ENCODE data around the gene HAVCR1. TPM values are rescaled to one million over a fixed set of nuclear protein-coding genes. Genes with fewer than 3 reads are reported as not detected.
"Not testable (repeated sequence)": the region's sequence is repeated elsewhere in the genome, so short reads cannot be mapped to it uniquely, and the experiment has no call there.

The HAVCR1 gene
- total RNA-seq, 1 donor from 2014 or later: 0.17 TPM

GRCh38 chr5:157020002-157020401 lies 38.9 kb downstream of the HAVCR1 start:
- ATAC-seq (no peak), DNase-seq (no peak)
- intact Hi-C loops (cut with micrococcal nuclease): no loop called here

DNA sequence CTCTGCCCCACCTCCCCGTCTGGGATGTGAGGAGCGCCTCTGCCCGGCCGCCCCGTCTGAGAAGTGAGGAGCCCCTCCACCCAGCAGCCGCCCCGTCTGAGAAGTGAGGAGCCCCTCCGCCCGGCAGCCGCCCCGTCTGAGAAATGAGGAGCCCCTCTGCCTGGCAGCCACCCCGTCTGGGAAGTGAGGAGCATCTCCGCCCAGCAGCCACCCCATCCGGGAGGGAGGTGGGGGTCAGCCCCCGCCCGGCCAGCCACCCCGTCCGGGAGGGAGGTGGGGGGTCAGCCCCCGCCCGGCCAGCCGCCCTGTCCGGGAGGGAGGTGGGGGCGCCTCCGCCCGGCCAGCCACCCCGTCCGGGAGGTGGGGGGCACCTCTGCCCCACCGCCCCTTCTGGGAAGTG lies 44.8 kb downstream of the HAVCR1 start:
- DNase-seq; intact Hi-C loops (cut with micrococcal nuclease); ATAC-seq: not testable (repeated sequence)

- ATAC-seq: no peak
- intact Hi-C loops (cut with micrococcal nuclease): no loop called here
- DNase-seq: no peak
Measured at GRCh38 chr5:157006262-157006661, 52.7 kb downstream of the HAVCR1 start.

DNA sequence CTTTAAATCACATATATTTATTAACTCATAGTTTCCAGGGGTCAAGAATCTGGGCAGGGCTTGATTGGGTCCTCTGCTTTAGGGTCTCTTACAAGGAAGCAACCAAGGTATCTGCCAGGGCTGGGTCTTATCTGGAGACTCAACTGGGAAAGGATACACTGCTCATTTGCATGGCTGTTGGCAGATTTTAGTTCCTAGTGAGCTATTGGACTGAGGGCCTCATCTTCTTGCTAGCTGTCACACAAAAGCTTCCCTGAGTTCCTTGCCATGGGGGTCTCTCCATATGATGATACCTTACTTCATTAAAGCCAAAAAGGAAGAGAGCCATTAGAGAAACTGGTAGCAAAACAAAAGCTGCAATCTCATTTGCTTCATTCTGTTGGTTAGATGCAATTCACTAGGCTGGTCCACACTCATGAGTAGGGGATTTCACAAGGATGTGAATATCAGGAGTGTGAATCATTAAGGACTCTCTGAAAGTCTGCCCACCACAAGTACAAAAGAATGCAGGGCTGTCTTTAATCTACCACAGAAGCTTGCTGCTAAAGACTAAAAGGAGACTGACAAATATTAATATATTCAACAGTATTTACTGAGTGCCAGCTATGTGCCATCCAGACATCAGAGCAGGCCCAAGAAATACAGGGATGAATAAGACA lies 53.9 kb downstream of the HAVCR1 start:
- no peak for ATAC-seq
- no peak for DNase-seq
- intact Hi-C loops (cut with micrococcal nuclease): no loop called here

- ATAC-seq (no peak), DNase-seq (peak; percentile 25)
- intact Hi-C loops (cut with micrococcal nuclease): no loop called here
Measured at GRCh38 chr5:156991714-156992113, 67.2 kb downstream of the HAVCR1 start.

- ATAC-seq: no peak
- intact Hi-C loops (cut with micrococcal nuclease): no loop called here
- no peak for DNase-seq
Measured at GRCh38 chr5:156984064-156984463, 74.9 kb downstream of the HAVCR1 start.

- no peak for ATAC-seq
- DNase-seq: no peak
- intact Hi-C loops (cut with micrococcal nuclease): no loop called here
Measured at GRCh38 chr5:156981481-156981880, 77.4 kb downstream of the HAVCR1 start.

Other genes starting within 250 kb of the HAVCR1 start
- not detected for gene PPP1R2B, start 208.8 kb downstream of the HAVCR1 start, total RNA-seq
- not detected for gene TIMD4, start 95.9 kb downstream of the HAVCR1 start, total RNA-seq
- 2.8 TPM for gene HAVCR2, start 49.9 kb upstream of the HAVCR1 start, total RNA-seq
- 10.2 TPM for gene MED7, start 83.7 kb upstream of the HAVCR1 start, total RNA-seq
- not detected for gene GARIN3, start 107.1 kb upstream of the HAVCR1 start, total RNA-seq
- gene ITK, start 121.7 kb upstream of the HAVCR1 start, total RNA-seq: 0.99 TPM
- gene CYFIP2, start 207.0 kb upstream of the HAVCR1 start, total RNA-seq: 33.3 TPM